Trophoblast cell (in vitro differentiated cells and primary cell): ENCODE measurements around the gene RNF222.

Experiments used
- DNase-seq, 2 donors: peaks; one replicate each; pipeline ENCODE4 v3.0.0-alpha.2; 2016
- H2AFZ ChIP-seq: 2 replicates; pipeline ENCODE4 v1.6.1; 2013; ENCODE audit warnings: low read length, moderate library complexity, mild to moderate bottlenecking; ENCODE audit not compliant: insufficient read depth, poor library complexity
- H2AK5ac ChIP-seq: 2 replicates; pipeline ENCODE4 v1.6.1; 2013; ENCODE audit warnings: mild to moderate bottlenecking, low read length
- H2BK120ac ChIP-seq: 2 replicates; pipeline ENCODE4 v1.6.1; 2013; ENCODE audit warnings: low read length, mild to moderate bottlenecking, moderate library complexity; ENCODE audit not compliant: insufficient read depth, poor library complexity
- H2BK12ac ChIP-seq: 2 replicates; pipeline ENCODE4 v1.6.1; 2013; ENCODE audit warnings: mild to moderate bottlenecking, low read length, moderate library complexity
- H2BK5ac ChIP-seq: 2 replicates; pipeline ENCODE4 v1.6.1; 2013; ENCODE audit warnings: low read length, low read depth, moderate library complexity, mild to moderate bottlenecking; ENCODE audit not compliant: poor library complexity
- H3K14ac ChIP-seq: 2 replicates; pipeline ENCODE4 v1.6.1; 2013; ENCODE audit warnings: mild to moderate bottlenecking, low read length
- H3K18ac ChIP-seq: 2 replicates; pipeline ENCODE4 v1.6.1; 2013; ENCODE audit warnings: mild to moderate bottlenecking, low read length
- H3K23ac ChIP-seq: 2 replicates; pipeline ENCODE4 v1.6.1; 2013; ENCODE audit warnings: low read length
- H3K27ac ChIP-seq: 2 replicates; pipeline ENCODE4 v1.5.1; 2013; ENCODE audit warnings: low read depth, mild to moderate bottlenecking, inconsistent platforms, low read length, moderate library complexity
- H3K27me3 ChIP-seq: 2 replicates; pipeline ENCODE4 v1.6.1; 2013; ENCODE audit warnings: inconsistent platforms, mild to moderate bottlenecking, low read length, moderate library complexity; ENCODE audit not compliant: insufficient read depth
- H3K36me3 ChIP-seq, 2 experiments: 1 replicate in 1 of 2; 2 replicates in 1 of 2; pipeline ENCODE4 v1.6.1; 2013; ENCODE audit warnings: low read length in 2 of 2, mild to moderate bottlenecking in 2 of 2, moderate library complexity in 1 of 2; ENCODE audit not compliant: insufficient read depth in 2 of 2, control insufficient read depth in 1 of 2
- H3K4ac ChIP-seq: 2 replicates; pipeline ENCODE4 v1.6.1; 2013; ENCODE audit warnings: low read depth, mild to moderate bottlenecking, low read length, moderate library complexity
- H3K4me1 ChIP-seq, 2 experiments: 1 replicate in 1 of 2; 2 replicates in 1 of 2; pipeline ENCODE4 v1.6.1; 2013; ENCODE audit warnings: low read length in 2 of 2, mild to moderate bottlenecking in 2 of 2, moderate library complexity in 1 of 2; ENCODE audit not compliant: insufficient read depth in 2 of 2, control insufficient read depth in 1 of 2
- H3K4me2 ChIP-seq: 2 replicates; pipeline ENCODE4 v1.6.1; 2013; ENCODE audit warnings: inconsistent platforms, mild to moderate bottlenecking, low read length, moderate library complexity
- H3K4me3 ChIP-seq: 2 replicates; pipeline ENCODE4 v1.5.1; 2013; ENCODE audit warnings: mild to moderate bottlenecking, low read depth, low read length, inconsistent platforms
- H3K79me1 ChIP-seq: one replicate; pipeline ENCODE4 v1.6.1; 2013; ENCODE audit warnings: low read length
- H3K79me2 ChIP-seq: 2 replicates; pipeline ENCODE4 v1.6.1; 2013; ENCODE audit warnings: low read length, mild to moderate bottlenecking; ENCODE audit not compliant: control insufficient read depth, insufficient read depth, poor library complexity
- H3K9ac ChIP-seq: 2 replicates; pipeline ENCODE4 v1.6.1; 2013; ENCODE audit warnings: mild to moderate bottlenecking, low read length
- H3K9me3 ChIP-seq: 2 replicates; pipeline ENCODE4 v1.6.1; 2013; ENCODE audit warnings: low read depth, mild to moderate bottlenecking, control low read depth, inconsistent platforms, low read length; ENCODE audit not compliant: insufficient read depth
- H4K12ac ChIP-seq: 2 replicates; pipeline ENCODE4 v1.6.1; 2013; ENCODE audit warnings: low read depth, mild to moderate bottlenecking, low read length, moderate library complexity
- H4K8ac ChIP-seq: 2 replicates; pipeline ENCODE4 v1.6.1; 2013; ENCODE audit warnings: low read depth, mild to moderate bottlenecking, low read length, moderate library complexity
- H4K91ac ChIP-seq: one replicate; pipeline ENCODE4 v1.6.1; 2013; ENCODE audit warnings: low read depth, mild to moderate bottlenecking, low read length, moderate library complexity
- WGBS: extraction: QIAGEN DNeasy Blood & Tissue Kit; methylation state at CpG from one replicate; pipeline ENCODE4 v1.1.7; 2013; ENCODE audit warnings: missing lambda C conversion rate; ENCODE audit not compliant: insufficient read length, insufficient coverage; ENCODE audit errors: extremely low coverage; 5-methylcytosine and 5-hydroxymethylcytosine counted together

RNF222 gene

DNA sequence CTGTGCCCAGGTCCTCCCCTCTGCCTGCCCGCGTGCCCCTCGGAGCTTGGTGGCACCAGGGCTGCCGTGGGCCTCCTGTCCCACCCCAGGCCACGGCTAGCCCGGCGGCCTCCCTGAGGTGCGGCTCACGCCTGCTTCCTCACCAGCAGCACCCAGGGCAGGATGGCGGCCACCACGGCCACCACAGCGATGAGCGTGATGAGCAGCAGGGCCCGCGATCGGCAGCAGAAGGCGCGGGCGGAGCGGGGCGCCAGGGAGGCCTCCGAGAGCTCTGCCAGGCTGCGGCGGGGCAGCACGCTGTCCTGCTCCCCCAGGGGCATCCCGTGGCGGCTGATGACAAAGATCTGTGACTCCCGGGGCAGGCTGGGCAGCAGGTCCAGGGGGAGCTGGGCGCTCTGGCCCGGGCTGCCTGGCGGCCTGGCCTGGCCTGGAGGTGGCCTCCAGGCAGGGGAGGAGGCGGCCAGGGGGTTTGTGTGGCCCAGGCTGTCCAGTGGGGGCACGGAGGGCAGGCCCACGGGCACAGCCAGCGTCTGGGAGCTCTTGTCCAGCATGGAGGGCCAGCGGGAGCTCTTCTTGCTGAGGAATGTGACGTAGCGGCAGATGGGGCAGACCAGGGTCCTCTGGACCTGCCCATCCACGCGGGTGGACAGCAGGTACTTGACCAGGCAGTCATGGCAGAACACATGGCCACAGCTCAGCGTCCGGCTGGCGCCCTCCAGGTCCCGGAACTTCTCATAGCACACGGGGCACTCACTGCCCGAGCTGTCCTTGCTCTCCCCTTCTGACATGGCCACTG is 4.8 kb downstream of the RNF222 start:
- no peak overlapping the region for H3K14ac ChIP-seq

DNA sequence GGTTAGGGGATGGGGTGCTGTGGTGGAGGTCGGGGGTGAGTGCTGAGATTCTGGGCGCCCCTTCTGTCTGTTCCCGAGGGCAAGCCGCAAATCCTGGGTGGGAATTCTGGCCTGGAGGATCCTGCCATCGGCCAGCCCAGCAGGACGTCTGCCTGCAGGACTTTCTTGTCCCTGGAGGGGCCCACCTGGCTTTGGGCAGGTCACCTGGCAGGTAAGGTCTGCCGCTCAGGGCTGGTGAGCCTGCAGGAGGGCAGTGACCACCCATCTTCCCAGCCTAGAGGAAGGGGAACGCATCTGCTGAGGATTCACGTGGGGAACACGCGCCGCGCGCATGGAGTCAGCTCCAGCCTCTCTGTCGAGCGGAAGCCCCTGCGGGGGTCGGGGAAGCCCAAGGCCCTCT is 5.4 kb downstream of the RNF222 start:
- H3K4ac ChIP-seq: no peak overlapping the region
- H3K27ac ChIP-seq: no peak overlapping the region
- no peak overlapping the region for H3K9ac ChIP-seq
- H2BK12ac ChIP-seq: no peak overlapping the region
- H3K4me1 ChIP-seq: peaks cover 23 to 27% of the 10 kb centered on the region in 2 experiments
- H4K91ac ChIP-seq: peak overlapping the region; percentile 42
- H3K4me2 ChIP-seq: no peak overlapping the region
- no peak overlapping the region for H4K12ac ChIP-seq
- no CpG with 5 or more reads among the region's 18 CpGs for WGBS
- H3K4me3 ChIP-seq: no peak overlapping the region
- peaks cover 2% of the 10 kb centered on the region for H3K9me3 ChIP-seq
- no peak overlapping the region for H3K18ac ChIP-seq
- DNase-seq: no peak
- H2AK5ac ChIP-seq: peak overlapping the region; percentile 15
- H3K36me3 ChIP-seq: no peaks in the 10 kb centered on the region
- no peak overlapping the region for H4K8ac ChIP-seq
- no peak overlapping the region for H2BK5ac ChIP-seq
- H3K27me3 ChIP-seq: no peaks in the 10 kb centered on the region
- H3K14ac ChIP-seq: no peak overlapping the region
- H3K23ac ChIP-seq: no peak overlapping the region
- H2AFZ ChIP-seq: no peak overlapping the region
- no peak overlapping the region for H2BK120ac ChIP-seq
- no peaks in the 10 kb centered on the region for H3K79me2 ChIP-seq
- H3K79me1 ChIP-seq: peaks cover 3% of the 10 kb centered on the region

More for the DNA sequence above, 4.8 kb downstream of the RNF222 start:
- H2BK12ac ChIP-seq: no peak overlapping the region
- H2BK120ac ChIP-seq: no peak overlapping the region
- no peak overlapping the region for H3K4ac ChIP-seq
- H3K79me1 ChIP-seq: peaks cover 3% of the 10 kb centered on the region
- H3K9me3 ChIP-seq: peaks cover 2% of the 10 kb centered on the region
- no peak overlapping the region for H2BK5ac ChIP-seq
- no peak overlapping the region for H3K23ac ChIP-seq
- H3K4me2 ChIP-seq: no peak overlapping the region
- no peaks in the 10 kb centered on the region for H3K79me2 ChIP-seq
- H4K8ac ChIP-seq: no peak overlapping the region
- no peak overlapping the region for H3K4me3 ChIP-seq
- H3K9ac ChIP-seq: no peak overlapping the region
- H3K36me3 ChIP-seq: no peaks in the 10 kb centered on the region
- peak overlapping the region; percentile 25 for H2AK5ac ChIP-seq
- peak overlapping the region; percentile 42 for H4K91ac ChIP-seq
- H3K27ac ChIP-seq: no peak overlapping the region
- H4K12ac ChIP-seq: no peak overlapping the region
- no CpG with 5 or more reads among the region's 46 CpGs for WGBS
- no peak for DNase-seq
- no peak overlapping the region for H2AFZ ChIP-seq
- H3K27me3 ChIP-seq: no peaks in the 10 kb centered on the region
- H3K18ac ChIP-seq: no peak overlapping the region
- peaks cover 28 to 31% of the 10 kb centered on the region in 2 experiments for H3K4me1 ChIP-seq

DNA sequence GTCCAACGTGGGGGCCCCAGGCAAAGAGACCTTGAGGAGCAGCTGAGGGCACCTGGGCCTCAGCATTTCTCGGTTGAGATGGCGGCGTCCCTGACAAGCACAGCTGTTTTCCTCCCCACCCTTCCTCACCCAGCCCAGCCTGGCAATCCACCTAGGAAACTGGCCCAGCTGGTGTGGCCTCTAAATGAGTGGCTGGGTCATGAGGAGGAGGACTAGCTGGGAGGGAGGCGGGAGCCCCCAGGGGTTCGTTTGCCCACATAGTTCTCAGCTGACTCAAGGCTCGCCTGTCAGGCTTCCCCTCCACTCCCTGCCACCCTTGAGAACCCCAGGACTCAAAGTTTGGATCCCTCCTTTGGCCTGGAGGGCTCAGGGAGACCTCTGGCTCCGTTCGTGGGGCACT is 5.9 kb downstream of the RNF222 start:
- H3K4me3 ChIP-seq: no peak overlapping the region
- H3K18ac ChIP-seq: no peak overlapping the region
- H2BK5ac ChIP-seq: no peak overlapping the region
- peak overlapping the region; percentile 2 for H4K91ac ChIP-seq
- no peaks in the 10 kb centered on the region for H3K36me3 ChIP-seq
- no peak overlapping the region for H2BK120ac ChIP-seq
- H2AFZ ChIP-seq: no peak overlapping the region
- no peak overlapping the region for H3K4ac ChIP-seq
- no peak for DNase-seq
- H2AK5ac ChIP-seq: no peak overlapping the region
- no peaks in the 10 kb centered on the region for H3K79me2 ChIP-seq
- no peak overlapping the region for H3K23ac ChIP-seq
- H3K14ac ChIP-seq: no peak overlapping the region
- H4K8ac ChIP-seq: no peak overlapping the region
- peak overlapping the region; percentile 10 for H3K27ac ChIP-seq
- H3K4me1 ChIP-seq: peaks cover 26 to 29% of the 10 kb centered on the region in 2 experiments
- H3K9ac ChIP-seq: no peak overlapping the region
- H3K9me3 ChIP-seq: peaks cover 2% of the 10 kb centered on the region
- peaks cover 3% of the 10 kb centered on the region for H3K79me1 ChIP-seq
- no CpG with 5 or more reads among the region's 9 CpGs for WGBS
- no peak overlapping the region for H3K4me2 ChIP-seq
- no peak overlapping the region for H2BK12ac ChIP-seq
- no peak overlapping the region for H4K12ac ChIP-seq
- H3K27me3 ChIP-seq: no peaks in the 10 kb centered on the region

DNA sequence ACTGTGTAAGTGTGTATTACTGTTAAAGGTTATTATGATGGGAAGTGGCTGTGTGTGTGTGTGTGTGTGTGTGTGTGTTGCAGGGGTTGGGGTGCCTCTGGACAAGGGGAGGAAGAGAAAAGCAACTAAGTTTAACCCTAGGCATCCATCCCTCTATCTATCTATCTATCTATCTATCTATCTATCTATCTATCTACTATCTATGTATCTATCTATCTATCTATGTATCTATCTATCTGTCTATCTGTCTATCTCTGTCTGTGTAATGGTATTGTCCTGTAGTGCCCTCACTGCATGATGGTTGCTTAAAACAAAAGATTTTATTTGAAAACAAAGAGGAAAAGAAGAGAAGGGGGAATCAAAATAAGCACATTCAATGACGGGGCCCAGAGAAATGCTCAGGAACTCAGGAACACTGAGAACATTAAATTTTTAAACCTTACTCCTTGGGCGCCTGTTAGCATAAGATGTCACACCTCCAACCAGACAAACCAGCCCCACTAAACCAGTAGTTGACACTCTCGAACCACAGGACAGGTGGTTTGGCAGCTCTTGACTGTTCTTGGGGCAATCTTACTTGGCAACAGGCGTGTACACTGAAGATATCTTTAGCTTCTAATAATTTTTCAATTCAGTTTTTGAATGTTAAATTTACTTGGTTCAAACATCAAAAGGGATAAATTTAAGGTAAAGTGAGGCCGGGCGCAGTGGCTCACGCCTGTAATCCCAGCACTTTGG is 9.5 kb downstream of the RNF222 start:
- Histone ChIP-seq H4K8ac (no peak overlapping the region), H4K12ac (no peak overlapping the region), H3K23ac (no peak overlapping the region), H3K4me2 (no peak overlapping the region), H2BK5ac (no peak overlapping the region), H3K4me3 (no peak overlapping the region), H2AFZ (no peak overlapping the region), H3K79me1 (peaks cover 21% of the 10 kb centered on the region), H3K27ac (no peak overlapping the region), H3K14ac (no peak overlapping the region), H3K27me3 (no peaks in the 10 kb centered on the region), H3K9ac (no peak overlapping the region), H2BK120ac (no peak overlapping the region), H3K36me3 (no peaks in the 10 kb centered on the region), H2AK5ac (no peak overlapping the region), H3K79me2 (peaks cover 9% of the 10 kb centered on the region), H4K91ac (no peak overlapping the region), H3K4me1 (peaks cover 32 to 33% of the 10 kb centered on the region in 2 experiments), H3K4ac (no peak overlapping the region), H3K9me3 (no peaks in the 10 kb centered on the region), H2BK12ac (no peak overlapping the region), H3K18ac (no peak overlapping the region)
- DNase-seq: peak in 1 of 2 donors; percentile 27
- WGBS: no CpG with 5 or more reads among the region's 7 CpGs
